KBM-7 (cell line): Measurements from ENCODE around the gene TMEM145.
"Not testable (repeated sequence)": the region's sequence is repeated elsewhere in the genome, so short reads cannot be mapped to it uniquely, and the experiment has no call there.

Experiments
- DNase-seq: peaks from one replicate; pipeline ENCODE4 v3.0.0-alpha.2; 2015
- in situ Hi-C: fragments of 300-500 bp; cut with MboI; formaldehyde crosslinking; loops from 2 replicates; pipeline ENCODE4 v1.14.3; 2020; ENCODE audit warnings: low sequenced_read_pairs, low pct_unique_long_range_greater_than_20kb, mixed read lengths

TMEM145 gene

DNA sequence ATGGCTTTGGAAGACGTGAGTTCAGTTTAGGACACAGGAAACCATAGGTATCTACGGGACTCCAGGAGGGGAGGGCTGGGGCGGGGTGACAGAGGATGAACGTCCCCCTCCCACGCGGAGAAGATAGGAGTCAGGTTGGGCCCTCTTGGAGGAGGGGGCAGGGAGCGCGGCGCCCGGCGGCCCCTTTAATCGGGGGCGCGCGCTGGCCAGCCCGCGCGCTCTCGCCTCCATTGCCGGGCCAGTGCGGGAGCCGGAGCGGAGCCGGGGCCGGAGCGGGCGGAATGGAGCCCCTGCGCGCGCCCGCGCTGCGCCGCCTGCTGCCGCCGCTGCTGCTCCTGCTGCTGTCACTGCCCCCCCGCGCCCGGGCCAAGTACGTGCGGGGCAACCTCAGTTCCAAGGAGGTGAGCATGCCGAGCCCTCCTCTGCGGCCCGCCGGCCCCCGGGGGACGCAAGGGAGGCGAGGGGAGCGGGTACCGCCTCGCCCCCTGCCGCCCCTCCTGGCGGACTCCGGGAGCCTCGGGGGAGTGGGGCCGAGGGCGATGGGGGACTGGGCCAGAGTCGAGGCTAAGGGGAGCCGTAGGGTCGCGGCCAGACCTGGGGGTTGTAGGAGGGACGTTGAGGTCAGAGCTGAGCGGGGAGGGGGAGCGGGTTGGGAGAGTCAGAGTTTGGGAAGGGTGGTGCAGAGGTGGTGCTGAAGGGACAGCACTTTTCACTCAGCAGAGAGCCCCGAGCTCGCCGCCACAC, at the start of gene TMEM145:
TMEM145 (plus strand) TSS at position 214 of the 744 bp plus-strand sequence; CDS start at position 282, 68 bp downstream.
- DNase-seq: peak; percentile 61

DNA sequence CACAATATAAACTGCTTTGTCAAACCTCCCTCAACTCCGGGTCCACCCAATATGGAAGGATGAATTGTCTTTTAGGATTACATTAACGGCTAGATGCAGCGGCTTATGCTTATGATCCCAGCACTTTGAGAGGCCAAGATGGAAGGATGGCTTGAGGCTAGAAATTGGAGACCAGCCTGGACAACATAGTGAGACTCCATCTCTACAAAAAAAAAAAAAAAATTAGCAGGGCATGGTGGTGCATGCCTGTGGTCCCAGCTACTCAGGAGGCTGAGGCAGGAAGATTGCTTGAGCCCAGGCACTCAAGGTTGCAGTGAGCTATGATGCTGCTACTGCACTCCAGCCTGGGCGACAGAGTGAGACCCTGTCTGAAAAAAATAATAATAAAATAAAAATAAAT, 47.0 kb upstream of the TMEM145 start:
- in situ Hi-C loops, DNase-seq: not testable (repeated sequence)

More for the DNA sequence above, at the start of gene TMEM145:
- in situ Hi-C loops: no loop called here

DNA sequence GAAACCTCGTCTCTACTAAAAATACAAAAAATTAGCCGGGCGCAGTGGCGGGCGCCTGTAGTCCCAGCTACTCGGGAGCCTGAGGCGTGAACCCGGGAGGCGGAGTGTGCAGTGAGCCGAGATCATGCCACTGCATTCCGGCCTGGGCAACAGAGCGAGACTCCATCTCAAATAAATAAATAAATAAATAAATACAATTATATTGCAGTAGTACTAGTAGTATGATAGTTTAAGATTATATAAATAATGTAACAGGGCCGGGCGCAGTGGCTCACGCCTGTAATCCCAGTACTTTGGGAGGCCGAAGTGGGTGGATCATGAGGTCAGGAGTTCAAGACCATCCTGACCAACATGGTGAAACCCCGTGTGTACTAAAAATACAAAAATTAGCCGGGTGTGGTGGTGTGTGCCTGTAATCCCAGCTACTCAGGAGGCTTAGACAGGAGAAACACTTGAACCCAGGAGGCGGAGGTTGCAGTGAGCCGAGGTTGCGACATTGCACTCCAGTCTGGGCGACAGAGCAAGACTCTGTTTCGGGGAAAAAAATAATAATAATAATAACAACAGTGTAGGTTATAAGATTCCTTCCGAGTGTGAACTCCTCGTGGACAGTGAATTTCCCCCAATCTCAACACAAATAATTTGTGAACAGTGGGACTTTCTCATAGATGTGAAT, 46.0 kb upstream of the TMEM145 start:
- in situ Hi-C loops, DNase-seq: not testable (repeated sequence)

DNA sequence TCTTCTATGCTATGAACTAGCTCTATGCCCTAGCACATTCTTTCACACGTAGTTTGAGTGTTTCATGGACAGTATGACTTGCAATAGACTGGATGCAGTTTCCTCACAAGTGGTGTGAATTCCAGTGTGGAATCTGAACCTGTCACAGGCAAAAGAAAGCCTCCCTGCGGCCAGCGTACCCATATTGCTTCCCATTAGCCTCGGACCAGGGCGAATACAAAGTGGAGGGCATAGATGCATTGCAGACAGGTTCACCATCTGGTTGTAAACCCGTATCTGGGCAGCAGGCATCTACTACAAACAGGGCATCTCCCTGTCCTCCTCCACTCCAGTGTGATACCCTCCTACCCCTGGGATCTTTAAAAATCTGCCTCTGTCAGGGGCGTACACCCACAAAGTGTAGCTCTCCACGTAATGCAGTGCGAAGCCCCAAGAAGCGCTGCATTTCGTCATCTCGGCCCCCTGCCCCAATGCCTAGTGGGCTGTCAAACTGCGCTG, 45.4 kb upstream of the TMEM145 start:
- DNase-seq: no peak
- in situ Hi-C loops: no loop called here

DNA sequence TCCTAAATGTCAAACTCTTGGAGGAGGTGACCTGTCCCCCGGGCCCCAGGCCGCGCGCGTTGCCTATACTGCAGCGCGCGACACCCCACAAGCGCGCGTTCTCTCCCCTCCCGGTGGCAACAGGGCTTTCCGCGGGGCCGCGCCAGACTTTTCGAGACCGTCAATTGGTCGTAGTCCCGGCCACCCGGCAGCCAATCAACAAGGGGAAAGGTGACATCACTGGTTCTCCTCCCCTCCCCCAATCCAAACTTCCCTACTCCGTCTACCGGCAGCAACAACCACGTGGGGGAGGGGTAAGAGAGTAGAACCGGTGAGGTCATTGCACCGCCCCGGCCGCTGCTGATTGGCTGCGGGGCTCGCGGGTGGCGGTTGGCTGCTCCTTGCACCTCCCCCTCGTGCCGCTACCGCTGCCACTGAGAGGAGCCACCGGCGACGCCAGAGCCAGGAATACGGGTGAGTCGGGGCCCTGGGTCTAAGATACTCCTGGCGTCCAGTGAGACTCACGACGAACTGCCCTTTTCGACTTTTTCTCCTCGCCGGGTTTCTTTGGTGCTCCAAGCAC, 44.9 kb upstream of the TMEM145 start:
- in situ Hi-C loops: no loop called here
- peak; percentile 100 for DNase-seq

DNA sequence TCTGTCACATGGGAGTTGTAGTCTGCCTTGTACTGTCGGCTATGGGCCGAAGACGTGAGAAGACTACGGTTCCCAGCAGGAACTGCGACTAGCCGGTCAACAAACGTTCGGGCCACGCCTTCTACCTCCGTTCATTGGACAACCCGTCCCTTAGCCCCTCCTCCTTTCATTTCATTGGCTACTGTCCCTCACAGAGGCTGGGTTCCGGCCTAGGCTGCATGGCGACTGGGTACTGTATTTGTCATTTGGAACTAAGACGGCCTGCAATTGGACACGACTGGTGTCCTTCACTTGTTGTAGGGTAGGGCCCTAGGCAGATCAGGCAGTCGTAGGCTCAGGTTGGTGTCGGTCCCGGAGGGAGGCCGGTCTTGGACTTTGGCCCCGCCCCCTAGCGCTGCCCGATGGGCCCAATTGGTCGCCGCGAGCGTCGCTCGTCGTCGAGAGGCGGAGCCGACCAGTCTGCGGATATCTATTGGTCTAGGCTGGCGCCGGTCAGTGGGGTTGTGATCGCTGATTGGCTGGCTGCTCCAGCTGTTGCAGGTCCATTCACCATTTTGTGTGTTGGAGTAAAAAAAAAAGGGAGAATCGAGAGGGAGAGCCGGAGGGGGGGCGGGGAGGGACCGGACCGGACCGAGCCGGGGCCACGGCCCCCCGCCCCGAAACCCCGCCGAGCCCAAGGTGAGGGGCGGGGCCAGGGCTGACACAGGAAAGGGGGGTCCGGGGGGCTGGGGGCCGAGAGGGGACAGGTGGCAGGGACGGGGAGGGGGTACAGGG, 44.2 kb upstream of the TMEM145 start, which contains the start of gene CIC:
CIC (plus strand) TSS at position 549 of the 774 bp plus-strand sequence. CDS start 2,532 bp downstream, outside the sequence.
- in situ Hi-C loops: no loop called here
- peak; percentile 100 for DNase-seq

DNA sequence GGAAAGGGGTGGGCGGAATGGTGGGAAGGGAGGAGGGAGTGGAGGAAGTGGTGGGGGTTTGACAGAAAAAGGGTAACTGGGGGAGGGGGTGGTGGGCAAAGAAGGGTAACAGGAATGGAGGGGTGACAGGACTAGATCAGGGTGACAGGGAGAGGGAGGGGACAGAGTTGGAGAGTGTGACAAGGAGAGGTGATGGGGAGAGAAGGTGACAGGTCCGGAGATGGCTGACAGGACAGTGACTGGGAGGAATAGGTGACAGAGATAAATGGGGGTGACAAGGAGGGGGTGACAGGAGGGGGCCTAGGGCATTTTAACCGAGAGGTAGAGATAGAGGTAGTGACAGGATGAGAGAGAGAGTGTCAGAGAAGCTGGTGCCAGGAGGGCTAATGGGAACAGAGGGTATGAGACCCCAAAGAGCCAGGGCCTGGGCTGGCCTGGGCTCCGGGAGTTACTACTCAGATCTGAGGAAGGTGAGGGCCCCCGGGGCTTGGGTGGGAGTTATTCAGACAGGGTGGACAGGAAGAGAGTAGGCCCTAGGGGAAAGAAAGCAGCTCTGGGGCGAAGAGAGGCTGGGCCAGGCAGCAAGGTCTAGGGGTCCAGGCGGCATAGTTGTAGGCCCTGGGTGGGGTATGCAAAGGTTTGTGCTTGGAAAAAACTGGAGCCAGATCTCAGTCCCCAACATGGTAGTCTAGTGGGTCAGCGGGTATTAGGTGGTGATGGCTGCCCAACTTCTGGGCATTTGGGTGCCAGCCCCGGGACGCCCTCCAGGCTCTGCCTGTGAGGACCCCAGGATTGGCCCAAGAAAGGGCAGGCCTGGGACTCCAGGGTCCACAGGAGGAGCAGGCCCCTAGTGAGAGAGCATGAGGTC, 43.4 kb upstream of the TMEM145 start:
- in situ Hi-C loops: no loop called here
- DNase-seq: no peak

DNA sequence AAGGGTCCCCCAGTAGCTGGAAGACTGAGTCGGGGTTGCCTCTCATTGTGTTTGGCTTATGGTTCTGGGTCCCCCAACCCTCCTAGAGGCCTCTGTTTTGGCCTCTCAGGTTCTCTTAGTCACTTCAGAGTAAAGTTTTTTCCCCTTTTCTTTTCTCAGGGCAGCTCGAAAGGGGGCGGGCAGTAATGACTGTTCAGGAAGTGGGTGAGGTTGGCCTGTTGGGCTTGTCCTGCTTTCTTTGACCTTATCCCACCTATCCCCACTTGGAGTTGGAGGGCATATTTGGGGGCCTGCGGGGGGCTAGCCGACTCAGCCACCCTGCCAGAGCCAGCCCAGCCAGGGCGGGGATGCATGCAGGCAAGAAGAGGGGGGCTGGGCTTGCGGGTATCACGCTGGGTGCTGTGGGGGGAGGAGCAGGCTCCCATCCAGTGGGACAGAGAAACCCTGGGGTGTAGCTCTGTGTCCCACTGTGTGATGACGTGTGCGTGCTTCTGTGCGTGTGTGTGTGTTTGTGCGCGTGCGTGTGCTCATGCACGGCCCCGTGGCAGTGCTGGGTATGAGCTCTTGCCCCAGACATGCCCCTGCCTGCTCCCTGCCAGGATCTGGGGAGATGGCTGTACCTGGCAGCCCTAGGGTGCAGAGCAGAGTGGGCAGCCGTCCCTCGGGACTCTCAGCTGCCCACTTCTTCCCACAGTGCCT, 42.6 kb upstream of the TMEM145 start:
- peak; percentile 81 for DNase-seq
- in situ Hi-C loops: no loop called here

DNA sequence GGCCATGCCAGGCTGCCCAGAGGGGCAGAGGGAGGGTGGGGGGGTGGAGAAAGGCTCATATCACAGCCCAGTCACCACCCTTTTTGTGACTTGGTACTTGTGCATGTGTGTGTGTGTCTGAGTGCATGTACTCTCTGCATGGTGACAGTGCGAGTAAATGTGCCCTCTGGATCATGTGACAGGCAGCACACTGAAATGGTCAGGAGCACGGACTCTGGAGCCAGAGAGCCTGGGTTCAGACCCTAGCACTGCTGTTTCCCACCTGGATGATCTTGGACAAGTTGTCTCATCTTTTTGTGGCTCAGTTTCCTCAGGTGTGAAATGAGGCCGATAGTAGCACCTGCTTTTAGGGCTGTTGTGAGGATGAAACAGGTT, 42.1 kb upstream of the TMEM145 start:
- in situ Hi-C loops: no loop called here

DNA sequence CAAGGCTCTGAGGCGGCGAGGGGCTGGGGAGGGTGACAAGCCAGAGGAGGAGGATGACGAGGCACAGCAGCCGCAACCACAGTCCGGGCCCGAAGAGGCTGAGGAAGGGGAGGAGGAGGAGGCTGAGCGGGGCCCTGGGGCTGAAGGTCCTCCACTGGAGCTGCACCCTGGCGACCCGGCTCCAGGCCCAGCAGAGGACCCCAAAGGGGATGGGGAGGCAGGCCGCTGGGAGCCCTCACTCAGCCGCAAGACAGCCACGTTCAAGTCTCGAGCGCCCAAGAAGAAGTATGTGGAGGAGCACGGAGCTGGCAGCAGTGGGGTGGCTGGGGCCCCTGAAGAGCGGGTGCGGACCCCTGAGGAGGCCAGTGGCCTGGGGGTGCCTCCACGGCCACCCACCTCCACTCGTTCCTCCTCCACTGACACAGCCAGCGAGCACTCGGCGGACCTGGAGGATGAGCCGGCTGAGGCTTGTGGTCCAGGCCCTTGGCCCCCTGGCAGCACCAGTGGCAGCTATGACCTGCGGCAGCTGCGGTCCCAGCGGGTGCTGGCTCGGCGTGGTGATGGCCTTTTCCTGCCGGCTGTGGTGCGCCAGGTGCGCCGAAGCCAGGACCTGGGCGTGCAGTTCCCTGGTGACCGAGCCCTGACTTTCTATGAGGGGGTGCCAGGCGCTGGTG, 41.1 kb upstream of the TMEM145 start:
- in situ Hi-C loops: no loop called here
- no peak for DNase-seq

More for the DNA sequence above, 42.1 kb upstream of the TMEM145 start:
- no peak for DNase-seq

DNA sequence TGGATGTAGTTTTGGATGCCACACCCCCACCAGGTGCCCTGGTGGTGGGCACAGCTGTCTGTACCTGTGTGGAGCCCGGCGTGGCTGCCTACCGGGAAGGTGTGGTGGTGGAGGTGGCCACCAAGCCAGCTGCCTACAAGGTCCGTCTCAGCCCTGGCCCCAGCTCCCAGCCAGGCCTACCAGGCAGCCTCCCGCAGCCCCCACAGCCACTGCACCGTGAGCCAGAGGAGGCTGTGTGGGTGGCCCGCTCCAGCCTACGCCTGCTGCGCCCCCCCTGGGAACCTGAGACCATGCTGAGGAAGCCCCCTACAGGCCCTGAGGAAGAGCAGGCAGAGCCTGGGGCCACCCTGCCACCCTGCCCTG, 40.6 kb upstream of the TMEM145 start:
- DNase-seq: no peak
- in situ Hi-C loops: no loop called here

DNA sequence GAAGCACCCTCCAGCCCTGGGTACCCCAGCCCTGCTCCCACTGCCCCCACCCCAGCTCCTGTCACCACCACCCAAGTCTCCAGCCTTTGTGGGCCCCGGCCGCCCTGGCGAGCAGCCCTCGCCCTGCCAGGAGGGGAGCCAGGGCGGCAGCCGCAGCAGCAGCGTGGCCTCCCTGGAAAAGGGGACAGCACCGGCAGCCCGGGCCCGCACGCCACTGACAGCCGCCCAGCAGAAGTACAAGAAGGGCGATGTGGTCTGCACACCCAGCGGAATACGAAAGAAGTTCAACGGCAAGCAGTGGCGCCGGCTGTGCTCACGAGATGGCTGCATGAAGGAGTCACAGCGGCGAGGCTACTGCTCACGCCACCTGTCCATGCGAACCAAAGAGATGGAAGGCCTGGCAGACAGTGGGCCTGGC, 40.1 kb upstream of the TMEM145 start:
- DNase-seq: no peak
- in situ Hi-C loops: no loop called here

DNA sequence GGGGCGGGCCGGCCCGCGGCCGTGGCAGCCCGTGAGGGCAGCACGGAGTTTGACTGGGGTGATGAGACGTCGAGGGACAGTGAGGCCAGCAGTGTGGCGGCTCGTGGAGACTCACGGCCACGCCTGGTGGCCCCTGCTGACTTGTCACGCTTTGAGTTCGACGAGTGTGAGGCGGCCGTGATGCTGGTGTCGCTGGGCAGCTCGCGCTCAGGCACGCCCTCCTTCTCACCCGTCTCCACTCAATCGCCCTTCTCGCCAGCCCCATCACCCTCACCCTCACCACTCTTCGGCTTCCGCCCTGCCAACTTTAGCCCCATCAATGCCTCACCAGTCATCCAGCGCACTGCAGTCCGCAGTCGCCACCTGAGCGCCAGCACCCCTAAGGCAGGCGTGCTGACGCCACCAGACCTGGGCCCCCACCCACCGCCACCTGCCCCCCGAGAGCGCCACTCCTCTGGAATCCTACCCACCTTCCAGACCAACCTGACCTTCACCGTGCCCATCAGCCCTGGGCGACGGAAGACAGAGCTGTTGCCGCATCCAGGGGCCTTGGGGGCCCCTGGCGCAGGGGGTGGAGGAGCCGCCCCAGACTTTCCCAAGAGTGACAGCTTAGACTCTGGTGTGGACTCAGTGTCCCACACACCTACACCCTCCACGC, 39.6 kb upstream of the TMEM145 start:
- in situ Hi-C loops: no loop called here
- no peak for DNase-seq

DNA sequence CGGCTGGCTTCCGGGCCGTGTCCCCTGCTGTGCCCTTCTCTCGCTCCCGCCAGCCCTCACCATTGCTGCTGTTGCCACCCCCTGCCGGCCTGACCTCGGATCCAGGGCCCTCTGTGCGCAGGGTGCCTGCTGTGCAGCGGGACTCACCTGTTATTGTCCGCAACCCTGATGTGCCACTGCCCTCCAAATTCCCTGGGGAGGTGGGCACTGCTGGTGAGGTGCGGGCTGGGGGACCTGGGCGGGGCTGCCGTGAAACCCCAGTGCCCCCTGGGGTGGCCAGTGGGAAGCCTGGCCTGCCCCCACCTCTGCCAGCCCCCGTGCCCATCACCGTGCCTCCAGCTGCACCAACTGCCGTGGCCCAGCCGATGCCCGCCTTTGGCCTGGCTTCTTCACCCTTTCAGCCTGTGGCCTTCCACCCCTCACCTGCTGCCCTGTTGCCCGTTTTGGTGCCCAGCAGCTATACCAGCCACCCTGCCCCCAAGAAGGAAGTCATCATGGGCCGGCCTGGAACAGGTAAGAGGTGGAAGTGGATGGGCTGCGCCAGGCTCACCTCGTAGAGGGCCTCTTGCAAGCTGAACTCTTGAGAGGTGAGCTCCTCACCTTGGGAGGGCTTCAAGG, 38.9 kb upstream of the TMEM145 start:
- in situ Hi-C loops: no loop called here
- DNase-seq: no peak

DNA sequence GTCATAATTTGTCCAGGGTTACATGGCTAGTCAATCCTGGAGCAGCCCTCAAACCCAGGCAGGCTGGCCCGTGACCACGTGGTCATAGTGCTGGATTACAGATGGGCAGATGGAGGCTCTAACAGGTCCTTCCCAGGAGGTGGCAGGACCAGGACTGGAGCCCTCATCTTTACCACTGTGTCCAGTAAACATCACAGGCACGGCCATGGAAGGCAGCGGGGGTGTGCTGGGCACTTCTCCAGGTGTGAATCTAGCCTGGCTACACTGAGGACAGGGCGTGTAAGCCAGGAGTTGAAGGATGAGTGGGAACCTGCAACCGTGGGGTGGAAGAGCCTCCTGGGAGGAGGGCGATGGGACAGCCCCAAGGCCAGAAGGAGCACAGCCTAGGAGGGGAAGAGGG, 38.0 kb upstream of the TMEM145 start:
- in situ Hi-C loops: no loop called here
- DNase-seq: no peak

DNA sequence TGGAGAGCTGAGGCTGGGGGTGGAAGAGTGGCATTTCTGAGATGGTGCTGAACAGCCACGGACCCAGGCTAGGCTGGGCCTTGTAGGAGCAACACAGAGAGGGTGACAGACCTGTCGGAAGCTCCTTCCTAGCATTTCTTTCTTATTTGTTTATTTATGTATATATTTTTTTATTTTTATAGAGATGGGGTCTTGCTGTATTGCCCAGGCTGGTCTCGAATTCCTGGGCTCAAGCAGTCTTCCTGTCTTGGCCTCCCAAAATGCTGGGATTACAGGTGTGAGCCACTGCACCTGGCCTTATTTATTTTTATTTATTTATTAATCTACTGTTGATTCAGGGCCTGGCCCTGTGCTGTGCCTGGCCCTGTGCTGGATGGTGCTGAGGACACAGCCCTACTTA, 37.6 kb upstream of the TMEM145 start:
- in situ Hi-C loops: no loop called here
- no peak for DNase-seq

DNA sequence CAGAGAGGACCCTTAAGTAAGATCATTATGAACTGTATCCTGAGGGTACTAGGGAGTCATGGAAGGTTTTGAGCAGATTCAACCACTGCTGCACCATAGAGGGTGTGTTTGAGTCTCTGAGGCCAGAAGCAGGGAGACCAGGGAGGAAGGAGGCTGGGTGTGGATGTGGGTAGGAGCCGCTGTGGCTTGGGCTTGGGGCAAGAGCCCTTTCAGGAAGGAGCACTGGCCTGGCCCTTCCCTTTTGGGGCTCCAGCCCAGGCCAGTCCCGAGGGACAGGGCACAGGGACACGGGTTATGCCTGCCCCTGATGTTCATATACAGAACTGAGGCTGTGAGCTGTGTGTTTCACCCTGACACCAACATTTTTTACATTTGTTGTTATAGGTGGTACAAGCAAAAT, 36.8 kb upstream of the TMEM145 start:
- in situ Hi-C loops: no loop called here

More for the DNA sequence above, 36.8 kb upstream of the TMEM145 start:
- no peak for DNase-seq
